Subcutaneous adipose tissue (tissue), 4 donors: ENCODE results near the gene LRRFIP1. TPM values are rescaled to one million over a fixed set of nuclear protein-coding genes. Genes with fewer than 3 reads are reported as not detected.

ENCODE experiments used
- total RNA-seq, 4 donors: library from RNA; depleted of rRNA; stranded (reverse); fragments of >200 nt; gene quantifications; one replicate each; pipeline ENCODE4 v1.1.0, GENCODE V29; 2016
- TF ChIP-seq, protein P1 (sequence below): fragments of 450-650 bp; IDR thresholded peaks from one replicate; pipeline ENCODE4 v1.5.1; 2016; ENCODE audit warnings: low read depth, mild to moderate bottlenecking, control low read depth, antibody characterized with exemption, moderate library complexity

Gene LRRFIP1
- total RNA-seq, 4 donors from 2014 or later: 85.4 to 130 (median 99.6) TPM

DNA sequence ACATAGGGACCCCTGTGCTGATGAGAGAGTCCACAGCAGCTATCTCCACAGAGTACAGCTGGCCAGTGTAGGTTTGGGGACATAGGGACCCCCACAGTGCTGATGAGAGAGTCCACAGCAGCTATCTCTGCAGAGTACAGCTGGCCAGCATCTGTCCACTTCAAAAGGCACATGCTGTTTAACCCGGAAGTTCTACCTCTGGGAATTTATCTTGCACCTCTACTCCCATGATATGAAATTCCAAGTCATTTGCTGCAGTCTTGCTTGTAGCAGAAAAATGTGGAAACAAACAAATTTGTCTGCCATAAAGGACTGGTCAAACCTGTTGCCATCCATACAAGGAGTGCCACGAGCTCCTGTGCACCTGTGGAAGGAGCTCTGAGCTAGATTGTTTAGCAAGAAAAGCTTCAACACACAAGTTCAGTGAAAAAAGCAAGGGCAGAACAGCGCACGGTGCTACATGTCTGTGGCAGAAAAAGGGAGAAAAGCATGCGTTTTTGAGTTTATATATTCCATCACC lies 33.1 kb downstream of the LRRFIP1 start:
- TF ChIP-seq, protein P1, sequence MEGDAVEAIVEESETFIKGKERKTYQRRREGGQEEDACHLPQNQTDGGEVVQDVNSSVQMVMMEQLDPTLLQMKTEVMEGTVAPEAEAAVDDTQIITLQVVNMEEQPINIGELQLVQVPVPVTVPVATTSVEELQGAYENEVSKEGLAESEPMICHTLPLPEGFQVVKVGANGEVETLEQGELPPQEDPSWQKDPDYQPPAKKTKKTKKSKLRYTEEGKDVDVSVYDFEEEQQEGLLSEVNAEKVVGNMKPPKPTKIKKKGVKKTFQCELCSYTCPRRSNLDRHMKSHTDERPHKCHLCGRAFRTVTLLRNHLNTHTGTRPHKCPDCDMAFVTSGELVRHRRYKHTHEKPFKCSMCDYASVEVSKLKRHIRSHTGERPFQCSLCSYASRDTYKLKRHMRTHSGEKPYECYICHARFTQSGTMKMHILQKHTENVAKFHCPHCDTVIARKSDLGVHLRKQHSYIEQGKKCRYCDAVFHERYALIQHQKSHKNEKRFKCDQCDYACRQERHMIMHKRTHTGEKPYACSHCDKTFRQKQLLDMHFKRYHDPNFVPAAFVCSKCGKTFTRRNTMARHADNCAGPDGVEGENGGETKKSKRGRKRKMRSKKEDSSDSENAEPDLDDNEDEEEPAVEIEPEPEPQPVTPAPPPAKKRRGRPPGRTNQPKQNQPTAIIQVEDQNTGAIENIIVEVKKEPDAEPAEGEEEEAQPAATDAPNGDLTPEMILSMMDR: no peak

- TF ChIP-seq, protein P1: no peak
These were observed 33.9 kb downstream of the LRRFIP1 start for GRCh38 chr2:237661270-237661669.

GRCh38 chr2:237661799-237662328 lies 34.5 kb downstream of the LRRFIP1 start:
- TF ChIP-seq, protein P1: no peak

GRCh38 chr2:237662671-237663093 lies 35.3 kb downstream of the LRRFIP1 start:
- TF ChIP-seq, protein P1: no peak

GRCh38 chr2:237663517-237664110 lies 36.2 kb downstream of the LRRFIP1 start:
- TF ChIP-seq, protein P1: no peak

GRCh38 chr2:237664151-237664550 lies 36.8 kb downstream of the LRRFIP1 start:
- TF ChIP-seq, protein P1: no peak

DNA sequence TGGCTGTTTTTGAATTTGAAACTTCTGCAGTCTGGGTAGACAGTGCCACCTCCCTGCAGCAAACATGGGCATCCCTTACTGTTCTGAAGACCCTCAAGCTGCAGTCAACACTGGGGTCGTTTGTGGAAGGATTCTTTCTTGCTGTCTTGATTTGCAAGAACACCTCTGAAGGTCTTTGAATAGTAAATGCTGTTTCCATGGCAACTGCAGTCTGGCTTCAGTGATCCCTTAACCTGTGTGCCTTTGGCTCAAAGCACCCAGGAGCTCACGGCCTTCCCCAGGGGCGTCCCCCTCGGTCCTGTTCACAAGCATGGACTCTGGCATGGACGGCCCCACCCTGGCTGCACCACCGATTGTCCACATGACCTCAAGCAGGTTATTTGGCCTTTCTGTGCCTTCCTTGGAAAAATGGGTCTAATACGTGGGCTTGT lies 38.3 kb downstream of the LRRFIP1 start:
- TF ChIP-seq, protein P1: no peak
